IMR-90 (cell line): ENCODE measurements around the gene AOPEP. TPM values are rescaled to one million over a fixed set of nuclear protein-coding genes. Genes with fewer than 3 reads are reported as not detected.

Experiments
- ATAC-seq: fragments of 200-7000 bp; cut with Tn5 transposase; 2 replicates; pipeline ENCODE4 v1.9.1; 2020; ENCODE audit warnings: low read depth, mild to moderate bottlenecking, moderate library complexity
- BruUV-seq: library from RNA; stranded (reverse); fragments of 400-500 nt; replicated peaks from 2 replicates; lab custom pipeline; 2021; lab: Mats Ljungman, UMichigan
- CTCF ChIA-PET: fragments of 300-600 bp; formaldehyde crosslinking; extraction: SDS; loops from one replicate; lab custom pipeline; 2021; ENCODE audit warnings: antibody characterized with exemption; lab: Yijun Ruan, JAX
- POLR2A ChIA-PET: fragments of 300-600 bp; sonication (Branson Sonifier 250); formaldehyde crosslinking; loops from one replicate; lab custom pipeline; 2022; ENCODE audit warnings: antibody characterized with exemption; ENCODE audit not compliant: unreplicated experiment; lab: Charles Lee
- DNase-seq: peaks from one replicate; pipeline ENCODE4 v3.0.0; 2013
- H2AFZ ChIP-seq: replicated peaks from 2 replicates; pipeline ENCODE3; 2013; ENCODE audit warnings: low read length, mild to moderate bottlenecking; ENCODE audit not compliant: poor library complexity
- H2AK5ac ChIP-seq: 2 replicates; pipeline ENCODE4 v1.6.1; 2013; ENCODE audit warnings: low read depth, low read length, inconsistent platforms
- H2AK9ac ChIP-seq: replicated peaks from 2 replicates; pipeline ENCODE3; 2013; ENCODE audit warnings: mild to moderate bottlenecking, low read depth, low read length, moderate library complexity; ENCODE audit not compliant: poor library complexity
- H2BK120ac ChIP-seq: 2 replicates; pipeline ENCODE4 v1.6.1; 2013; ENCODE audit warnings: low read depth, low read length, inconsistent platforms
- H2BK15ac ChIP-seq: 3 replicates; pipeline ENCODE4 v1.6.1; 2013; ENCODE audit warnings: low read depth, low read length, inconsistent platforms
- H2BK20ac ChIP-seq: 2 replicates; pipeline ENCODE4 v1.6.1; 2013; ENCODE audit warnings: low read depth, mild to moderate bottlenecking, inconsistent platforms, low read length, moderate library complexity
- H2BK5ac ChIP-seq: 2 replicates; pipeline ENCODE4 v1.6.1; 2013; ENCODE audit warnings: mild to moderate bottlenecking, low read depth, low read length, inconsistent platforms; ENCODE audit not compliant: poor library complexity, severe bottlenecking
- H3K14ac ChIP-seq: replicated peaks from 2 replicates; pipeline ENCODE4 v1.6.1; 2013; ENCODE audit warnings: low read depth, low read length, inconsistent platforms
- H3K18ac ChIP-seq: 2 replicates; pipeline ENCODE4 v1.6.1; 2013; ENCODE audit warnings: low read depth, low read length, control low read depth
- H3K23ac ChIP-seq: 2 replicates; pipeline ENCODE4 v1.6.1; 2013; ENCODE audit warnings: low read depth, low read length, inconsistent platforms
- H3K27ac ChIP-seq: 2 replicates; pipeline ENCODE4 v1.5.1; 2013; ENCODE audit warnings: mild to moderate bottlenecking, control low read depth, low read length; ENCODE audit not compliant: insufficient read depth
- H3K27me3 ChIP-seq: 2 replicates; pipeline ENCODE4 v1.6.1; 2013; ENCODE audit warnings: low read length; ENCODE audit not compliant: control insufficient read depth, insufficient read depth
- H3K36me3 ChIP-seq: 2 replicates; pipeline ENCODE4 v1.6.1; 2013; ENCODE audit warnings: low read length, mixed read lengths; ENCODE audit not compliant: control insufficient read depth, insufficient read depth
- H3K4ac ChIP-seq: 2 replicates; pipeline ENCODE4 v1.6.1; 2013; ENCODE audit warnings: low read depth, low read length, inconsistent platforms
- H3K4me1 ChIP-seq: 2 replicates; pipeline ENCODE4 v1.6.1; 2013; ENCODE audit warnings: low read length, mixed read lengths; ENCODE audit not compliant: control insufficient read depth, insufficient read depth
- H3K4me2 ChIP-seq: 2 replicates; pipeline ENCODE4 v1.6.1; 2013; ENCODE audit warnings: low read depth, mild to moderate bottlenecking, control low read depth, low read length, moderate library complexity
- H3K4me3 ChIP-seq: 2 replicates; pipeline ENCODE4 v1.5.1; 2013; ENCODE audit warnings: low read depth, mild to moderate bottlenecking, control low read depth, low read length, moderate library complexity; ENCODE audit not compliant: insufficient read depth
- H3K56ac ChIP-seq: 2 replicates; pipeline ENCODE4 v1.6.1; 2013; ENCODE audit warnings: low read length, inconsistent platforms; ENCODE audit not compliant: insufficient read depth; ENCODE audit errors: extremely low read depth
- H3K79me1 ChIP-seq, 2 experiments: 2 replicates each; pipeline ENCODE4 v1.6.1; 2013; ENCODE audit warnings: low read length in 2 of 2, inconsistent platforms in 1 of 2, low read depth in 1 of 2
- H3K9ac ChIP-seq: 2 replicates; pipeline ENCODE4 v1.6.1; 2013; ENCODE audit warnings: low read depth, low read length, control low read depth
- H3K9me1 ChIP-seq: 2 replicates; pipeline ENCODE4 v1.6.1; 2013; ENCODE audit warnings: low read length, inconsistent platforms; ENCODE audit not compliant: insufficient read depth
- H3K9me3 ChIP-seq: 2 replicates; pipeline ENCODE4 v1.6.1; 2013; ENCODE audit warnings: low read length; ENCODE audit not compliant: control insufficient read depth, insufficient read depth
- H4K20me1 ChIP-seq: 2 replicates; pipeline ENCODE4 v1.6.1; 2013; ENCODE audit warnings: low read length, inconsistent platforms; ENCODE audit not compliant: insufficient read depth
- H4K5ac ChIP-seq: 2 replicates; pipeline ENCODE4 v1.6.1; 2013; ENCODE audit warnings: mild to moderate bottlenecking, low read depth, low read length, control low read depth
- H4K8ac ChIP-seq, 2 experiments: 2 replicates each; pipeline ENCODE4 v1.6.1; 2013; ENCODE audit warnings: low read depth in 2 of 2, low read length in 2 of 2, control low read depth in 1 of 2, inconsistent platforms in 1 of 2
- H4K91ac ChIP-seq: 2 replicates; pipeline ENCODE4 v1.6.1; 2013; ENCODE audit warnings: low read depth, low read length, inconsistent platforms; ENCODE audit not compliant: insufficient read depth
- BHLHE40 ChIP-seq: fragments of 150-350 bp; IDR thresholded peaks from 2 replicates; pipeline ENCODE4 v1.6.1; 2016; ENCODE audit warnings: mild to moderate bottlenecking, low read depth, low read length
- CEBPB ChIP-seq: IDR thresholded peaks from 2 replicates; pipeline ENCODE4 v1.6.1; 2012; ENCODE audit warnings: low read depth, low read length, improper control_type of control experiment
- ELK1 ChIP-seq: fragments of 150-350 bp; IDR thresholded peaks from 2 replicates; pipeline ENCODE4 v1.6.1; 2016; ENCODE audit warnings: low read depth, mild to moderate bottlenecking, low read length, moderate library complexity, borderline replicate concordance
- FOS ChIP-seq: fragments of 150-350 bp; IDR thresholded peaks from 2 replicates; pipeline ENCODE4 v1.6.1; 2016; ENCODE audit warnings: low read depth, low read length
- MAFK ChIP-seq: IDR thresholded peaks from 2 replicates; pipeline ENCODE4 v1.6.1; 2012; ENCODE audit warnings: low read depth, low read length, improper control_type of control experiment
- MAZ ChIP-seq: IDR thresholded peaks from 2 replicates; pipeline ENCODE4 v1.6.1; 2012; ENCODE audit warnings: low read depth, mild to moderate bottlenecking, low read length, improper control_type of control experiment, moderate library complexity, borderline replicate concordance
- MXI1 ChIP-seq: IDR thresholded peaks from 2 replicates; pipeline ENCODE4 v1.6.1; 2012; ENCODE audit warnings: low read depth, mild to moderate bottlenecking, low read length, moderate library complexity, borderline replicate concordance
- NFE2L2 ChIP-seq: fragments of 150-350 bp; IDR thresholded peaks from 2 replicates; pipeline ENCODE4 v1.6.1; 2016; ENCODE audit warnings: low read depth, mild to moderate bottlenecking, low read length
- POLR2A ChIP-seq: IDR thresholded peaks from 2 replicates; pipeline ENCODE4 v1.6.1; 2012; ENCODE audit warnings: mild to moderate bottlenecking, low read depth, low read length
- RAD21 ChIP-seq: IDR thresholded peaks from 2 replicates; pipeline ENCODE4 v1.6.1; 2012; ENCODE audit warnings: low read length, improper control_type of control experiment
- RCOR1 ChIP-seq: IDR thresholded peaks from 2 replicates; pipeline ENCODE4 v1.6.1; 2012; ENCODE audit warnings: mild to moderate bottlenecking, low read length, improper control_type of control experiment; ENCODE audit not compliant: insufficient replicate concordance
- RFX5 ChIP-seq: IDR thresholded peaks from 2 replicates; pipeline ENCODE4 v1.8.0; 2012; ENCODE audit warnings: low read depth, mild to moderate bottlenecking, low read length, moderate library complexity
- SMC3 ChIP-seq: fragments of 150-350 bp; IDR thresholded peaks from 2 replicates; pipeline ENCODE4 v1.6.1; 2016; ENCODE audit warnings: low read depth, mild to moderate bottlenecking, antibody characterized with exemption, low read length, moderate library complexity
- USF2 ChIP-seq: fragments of 150-350 bp; IDR thresholded peaks from 2 replicates; pipeline ENCODE4 v1.6.1; 2017; ENCODE audit warnings: mild to moderate bottlenecking, antibody characterized with exemption, low read length, low read depth
- WGBS, 2 experiments: methylation state at CpG; one replicate each; pipeline versions ENCODE4 v1.1.5 to v1.1.7; 2013; ENCODE audit warnings: missing lambda C conversion rate in 2 of 2; ENCODE audit not compliant: insufficient read length in 1 of 2; ENCODE audit errors: extremely low coverage in 2 of 2; 5-methylcytosine and 5-hydroxymethylcytosine counted together
- dilution Hi-C: fragments of 300-500 bp; cut with HindIII; formaldehyde crosslinking; loops from one replicate; pipeline ENCODE4 v1.14.3; 2018; ENCODE audit warnings: low sequenced_read_pairs; ENCODE audit not compliant: unreplicated experiment
- in situ Hi-C: fragments of 300-500 bp; cut with MboI; formaldehyde crosslinking; loops from 3 replicates; pipeline ENCODE4 v1.14.3; 2019; ENCODE audit warnings: low sequenced_read_pairs, inconsistent platforms, mixed read lengths
- intact Hi-C: fragments of 100-400 bp; cut with micrococcal nuclease; formaldehyde crosslinking; loops from 2 replicates; pipeline ENCODE4 v1.10.0; 2022
- polyA plus RNA-seq, 3 experiments: library from polyadenylated mRNA; depleted of rRNA; stranded (reverse); fragments of >200 nt; gene quantifications; 2 replicates each; pipeline ENCODE4 v1.2.3, GENCODE V29; 2012; ENCODE audit warnings: low replicate concordance in 1 of 3
- total RNA-seq: library from RNA; depleted of rRNA; stranded (reverse); fragments of >200 nt; gene quantifications from 2 replicates; pipeline ENCODE4 v1.2.3, GENCODE V29; 2012
- TF ChIP-seq, protein P1 (sequence below): conservative IDR thresholded peaks from 2 replicates; pipeline ENCODE4 v1.5.1; 2012; ENCODE audit warnings: mild to moderate bottlenecking, low read depth, low read length, improper control_type of control experiment

AOPEP gene
- total and polyA plus RNA-seq, 2 of the 4 experiments (the other 2 are of a cell fraction) = 34.9 to 38.7 TPM

- Histone ChIP-seq H3K4me3 (no peak overlapping the region), H2BK120ac (no peak overlapping the region), H3K18ac (no peak overlapping the region), H3K23ac (no peak overlapping the region), H2AK9ac (no peak overlapping the region), H2AFZ (no peak overlapping the region), H2BK5ac (no peak overlapping the region), H2AK5ac (no peak overlapping the region), H3K4me2 (no peak overlapping the region), H3K36me3 (peaks cover 5% of the 10 kb centered on the region), H3K14ac (no peak overlapping the region), H4K5ac (no peak overlapping the region), H3K9ac (no peak overlapping the region), H2BK20ac (no peak overlapping the region), H4K8ac (no peak overlapping the region), H3K4ac (no peak overlapping the region), H3K56ac (no peak overlapping the region), H3K79me1 (peaks cover 0 to 3% of the 10 kb centered on the region in 2 experiments; a peak in 1 of 4 replicates), H3K4me1 (peaks cover 11% of the 10 kb centered on the region), H3K27ac (no peak overlapping the region), H4K20me1 (peaks cover 9% of the 10 kb centered on the region; the same call in 1 of the 2 replicates), H4K91ac (no peak overlapping the region), H3K9me3 (no peaks in the 10 kb centered on the region), H2BK15ac (no peak overlapping the region), H3K9me1 (peaks cover 7% of the 10 kb centered on the region; the same call in 1 of the 2 replicates), H3K27me3 (no peaks in the 10 kb centered on the region)
- ATAC-seq (no peak), DNase-seq (no peak)
- ChIA-PET POLR2A (no interaction called here), CTCF (interaction anchor here (0.6 to 1.3 kb wide), 2 partner anchors 57 to 60 kb away, joined by 3 read pairs; no protein-coding TSS in a partner anchor)
- in situ Hi-C loops (no loop called here), intact Hi-C loops (no loop called here), dilution Hi-C loops (no loop called here)
- TF ChIP-seq ELK1 = no peak
- TF ChIP-seq POLR2A = no peak
- TF ChIP-seq MAFK = no peak
- TF ChIP-seq BHLHE40 = no peak
- no peak for TF ChIP-seq MXI1
- no peak for TF ChIP-seq NFE2L2
- no peak for TF ChIP-seq RCOR1
- TF ChIP-seq, protein P1, sequence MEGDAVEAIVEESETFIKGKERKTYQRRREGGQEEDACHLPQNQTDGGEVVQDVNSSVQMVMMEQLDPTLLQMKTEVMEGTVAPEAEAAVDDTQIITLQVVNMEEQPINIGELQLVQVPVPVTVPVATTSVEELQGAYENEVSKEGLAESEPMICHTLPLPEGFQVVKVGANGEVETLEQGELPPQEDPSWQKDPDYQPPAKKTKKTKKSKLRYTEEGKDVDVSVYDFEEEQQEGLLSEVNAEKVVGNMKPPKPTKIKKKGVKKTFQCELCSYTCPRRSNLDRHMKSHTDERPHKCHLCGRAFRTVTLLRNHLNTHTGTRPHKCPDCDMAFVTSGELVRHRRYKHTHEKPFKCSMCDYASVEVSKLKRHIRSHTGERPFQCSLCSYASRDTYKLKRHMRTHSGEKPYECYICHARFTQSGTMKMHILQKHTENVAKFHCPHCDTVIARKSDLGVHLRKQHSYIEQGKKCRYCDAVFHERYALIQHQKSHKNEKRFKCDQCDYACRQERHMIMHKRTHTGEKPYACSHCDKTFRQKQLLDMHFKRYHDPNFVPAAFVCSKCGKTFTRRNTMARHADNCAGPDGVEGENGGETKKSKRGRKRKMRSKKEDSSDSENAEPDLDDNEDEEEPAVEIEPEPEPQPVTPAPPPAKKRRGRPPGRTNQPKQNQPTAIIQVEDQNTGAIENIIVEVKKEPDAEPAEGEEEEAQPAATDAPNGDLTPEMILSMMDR = no peak
- no peak for TF ChIP-seq RAD21
- no peak for TF ChIP-seq SMC3
- TF ChIP-seq RFX5 = no peak
- TF ChIP-seq MAZ = no peak
- no peak for TF ChIP-seq CEBPB
- TF ChIP-seq FOS = no peak
- no peak for TF ChIP-seq USF2
- WGBS, 2 experiments = 98% methylated on average over 4 of the region's 9 CpGs; no CpG with 5 or more reads in 1 of the 2 experiments
- BruUV-seq = no TSS peak
Measured at GRCh38 chr9:94826044-94826443, 99.5 kb downstream of the AOPEP start.
